Measurements from ENCODE around the gene ENPP1. TPM values are rescaled to one million over a fixed set of nuclear protein-coding genes. Genes with fewer than 3 reads are reported as not detected.

Gene ENPP1
- total and polyA plus RNA-seq, 9 donors: 5.4 to 40.7 (median 21.7) TPM

DNA sequence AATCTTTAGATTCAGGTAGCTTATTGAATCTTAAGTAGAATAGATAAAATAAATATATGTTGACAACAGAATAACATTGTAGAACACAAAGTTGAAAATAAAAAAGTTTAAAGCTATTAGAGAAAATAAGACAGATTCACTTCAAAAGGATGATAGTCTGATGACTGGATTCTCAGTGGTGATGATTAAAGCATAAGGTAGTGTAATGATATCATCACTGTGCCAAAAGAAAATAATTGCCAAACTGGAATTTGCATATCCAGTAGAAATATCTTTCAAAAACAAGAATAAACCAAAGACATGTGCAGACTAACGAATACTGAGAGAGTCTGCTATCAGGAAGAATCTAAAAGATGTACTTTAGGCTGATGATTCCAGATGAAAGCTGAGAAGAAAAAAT lies 30.2 kb downstream of the ENPP1 start:
- no peak for DNase-seq
- Histone ChIP-seq H3K27me3 (no peaks in the 10 kb centered on the region), H3K4me3 (no peak overlapping the region), H3K4me1 (ENCODE audit: insufficient read depth) (no peaks in the 10 kb centered on the region), H3K9me3 (no peaks in the 10 kb centered on the region), H3K27ac (no peak overlapping the region), H3K36me3 (no peaks in the 10 kb centered on the region)
- 90 to 96% (median 95%) methylated on average over 1 of the region's 1 CpG for WGBS, 3 donors
- no peak for TF ChIP-seq POLR2A (IDR thresholded peaks at IDR 0.05)
- TF ChIP-seq, protein P1, sequence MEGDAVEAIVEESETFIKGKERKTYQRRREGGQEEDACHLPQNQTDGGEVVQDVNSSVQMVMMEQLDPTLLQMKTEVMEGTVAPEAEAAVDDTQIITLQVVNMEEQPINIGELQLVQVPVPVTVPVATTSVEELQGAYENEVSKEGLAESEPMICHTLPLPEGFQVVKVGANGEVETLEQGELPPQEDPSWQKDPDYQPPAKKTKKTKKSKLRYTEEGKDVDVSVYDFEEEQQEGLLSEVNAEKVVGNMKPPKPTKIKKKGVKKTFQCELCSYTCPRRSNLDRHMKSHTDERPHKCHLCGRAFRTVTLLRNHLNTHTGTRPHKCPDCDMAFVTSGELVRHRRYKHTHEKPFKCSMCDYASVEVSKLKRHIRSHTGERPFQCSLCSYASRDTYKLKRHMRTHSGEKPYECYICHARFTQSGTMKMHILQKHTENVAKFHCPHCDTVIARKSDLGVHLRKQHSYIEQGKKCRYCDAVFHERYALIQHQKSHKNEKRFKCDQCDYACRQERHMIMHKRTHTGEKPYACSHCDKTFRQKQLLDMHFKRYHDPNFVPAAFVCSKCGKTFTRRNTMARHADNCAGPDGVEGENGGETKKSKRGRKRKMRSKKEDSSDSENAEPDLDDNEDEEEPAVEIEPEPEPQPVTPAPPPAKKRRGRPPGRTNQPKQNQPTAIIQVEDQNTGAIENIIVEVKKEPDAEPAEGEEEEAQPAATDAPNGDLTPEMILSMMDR (IDR thresholded peaks at IDR 0.05): no peak
- TF ChIP-seq EP300 (IDR thresholded peaks at IDR 0.05): no peak
- intact Hi-C loops (cut with DNase I): no loop called here

DNA sequence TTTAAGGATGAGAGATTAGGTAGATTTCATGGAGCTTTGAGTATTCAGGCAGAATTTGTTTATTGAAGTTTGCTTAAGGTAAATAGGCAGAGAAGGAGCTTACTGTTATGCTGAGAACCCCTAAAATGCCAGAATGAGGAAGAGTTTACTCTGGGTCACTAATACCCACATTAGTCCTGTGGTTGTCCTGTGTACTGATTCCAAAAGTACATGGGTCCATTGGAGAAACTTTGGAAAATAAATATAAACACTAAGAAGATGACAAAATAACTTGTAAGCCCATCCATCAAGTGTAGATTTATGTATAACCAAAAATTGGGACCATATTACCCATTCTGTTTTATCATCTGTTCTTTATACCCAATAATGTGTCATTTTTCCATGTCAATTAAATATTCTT lies 31.6 kb downstream of the ENPP1 start:
- no peak for DNase-seq
- Histone ChIP-seq H3K27ac (no peak overlapping the region), H3K4me1 (ENCODE audit: insufficient read depth) (no peaks in the 10 kb centered on the region), H3K36me3 (no peaks in the 10 kb centered on the region), H3K9me3 (no peaks in the 10 kb centered on the region), H3K4me3 (no peak overlapping the region), H3K27me3 (no peaks in the 10 kb centered on the region)
- TF ChIP-seq EP300 (IDR thresholded peaks at IDR 0.05) (no peak), POLR2A (IDR thresholded peaks at IDR 0.05) (no peak)
- TF ChIP-seq, protein P1 (IDR thresholded peaks at IDR 0.05): no peak
- intact Hi-C loops (cut with DNase I): no loop called here

DNA sequence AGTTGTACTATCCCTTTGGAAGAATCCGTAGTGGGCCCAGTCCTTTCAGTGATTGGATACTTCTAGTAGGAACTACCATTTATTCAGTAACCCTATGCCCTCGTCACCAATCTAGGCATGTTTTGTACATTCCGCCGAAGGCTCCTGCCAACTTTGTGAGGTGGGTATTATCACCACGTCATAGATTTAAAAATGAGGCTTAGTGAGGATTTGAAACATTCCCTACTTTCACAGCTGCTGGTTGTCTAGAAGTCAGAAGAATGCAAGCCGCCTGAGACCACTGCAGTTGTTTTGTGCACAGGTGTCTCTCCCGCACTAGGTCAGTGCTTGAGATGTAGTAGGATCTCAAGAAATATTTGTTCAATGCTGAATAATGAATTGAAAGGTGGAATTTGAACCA lies 32.6 kb downstream of the ENPP1 start:
- intact Hi-C loops (cut with DNase I): no loop called here
- no peaks in the 10 kb centered on the region for H3K4me1 ChIP-seq (ENCODE audit: insufficient read depth)
- TF ChIP-seq EP300 (IDR thresholded peaks at IDR 0.05) (no peak), POLR2A (IDR thresholded peaks at IDR 0.05) (no peak)
- TF ChIP-seq, protein P1 (IDR thresholded peaks at IDR 0.05): no peak
- WGBS, 3 donors: 92 to 96% (median 92%) methylated on average over 7 of the region's 7 CpGs
- no peak for DNase-seq
- H3K36me3 ChIP-seq: no peaks in the 10 kb centered on the region
- H3K9me3 ChIP-seq: no peaks in the 10 kb centered on the region
- H3K4me3 ChIP-seq: no peak overlapping the region
- H3K27me3 ChIP-seq: no peaks in the 10 kb centered on the region
- no peak overlapping the region for H3K27ac ChIP-seq

DNA sequence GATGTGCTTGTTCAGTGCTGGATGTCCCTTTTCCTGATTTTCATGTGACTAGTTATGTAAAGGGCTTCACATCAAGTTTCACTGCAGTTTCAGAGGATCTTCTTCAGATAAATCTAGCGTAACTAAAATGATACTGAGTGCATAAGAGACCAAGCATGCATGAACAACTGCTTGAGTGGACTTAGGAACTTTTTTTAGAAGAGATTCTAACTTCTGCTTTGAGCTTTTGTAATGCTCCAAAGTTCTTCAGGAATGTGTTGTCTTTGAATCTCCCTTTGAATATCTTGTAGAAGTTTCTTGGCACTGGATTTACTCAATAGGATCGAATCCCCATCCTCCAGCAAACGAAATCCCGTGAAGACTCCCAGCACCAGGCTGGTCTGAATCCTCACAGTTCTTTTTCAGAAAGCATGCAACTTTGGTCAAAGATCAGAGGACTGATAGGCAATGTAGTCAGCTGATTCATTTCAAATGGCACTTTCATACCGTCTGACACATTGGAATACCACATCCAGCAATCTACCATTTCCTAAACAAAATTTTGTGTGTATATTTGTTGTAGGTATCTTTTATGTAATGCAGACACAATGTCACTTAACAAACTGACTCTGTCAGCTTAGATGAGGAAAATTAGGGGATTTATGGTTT lies 33.2 kb downstream of the ENPP1 start:
- Histone ChIP-seq H3K4me3 (no peak overlapping the region), H3K36me3 (no peaks in the 10 kb centered on the region), H3K9me3 (no peaks in the 10 kb centered on the region), H3K27me3 (no peaks in the 10 kb centered on the region), H3K4me1 (ENCODE audit: insufficient read depth) (no peaks in the 10 kb centered on the region), H3K27ac (no peak overlapping the region)
- WGBS, 3 donors: 92 to 95% (median 94%) methylated on average over 5 of the region's 5 CpGs
- TF ChIP-seq EP300 (IDR thresholded peaks at IDR 0.05) (no peak), POLR2A (IDR thresholded peaks at IDR 0.05) (no peak)
- TF ChIP-seq, protein P1 (IDR thresholded peaks at IDR 0.05): no peak
- DNase-seq: no peak
- intact Hi-C loops (cut with DNase I): no loop called here

Measured in ovary (tissue), 9 donors.